Thyroid gland (tissue), 4 donors: ENCODE measurements around the gene NCOA3.

ENCODE experiments used
- POLR2A ChIP-seq, 2 donors: fragments of 450-650 bp; IDR thresholded peaks; one replicate each; pipeline ENCODE4 v1.6.1; 2017; ENCODE audit warnings: antibody characterized with exemption in 2 of 2, mild to moderate bottlenecking in 2 of 2, moderate library complexity in 1 of 2
- TF ChIP-seq, protein P1 (sequence below), 6 experiments: fragments of 200-600 bp in 3 of 6; fragments of 450-650 bp in 3 of 6; sonication (generic) in 3 of 6; IDR thresholded peaks; one replicate each; pipeline ENCODE4 v1.5.1; 2016 to 2019; ENCODE audit warnings: antibody characterized with exemption in 6 of 6, mild to moderate bottlenecking in 2 of 6, inconsistent platforms in 1 of 6, moderate library complexity in 1 of 6

DNA sequence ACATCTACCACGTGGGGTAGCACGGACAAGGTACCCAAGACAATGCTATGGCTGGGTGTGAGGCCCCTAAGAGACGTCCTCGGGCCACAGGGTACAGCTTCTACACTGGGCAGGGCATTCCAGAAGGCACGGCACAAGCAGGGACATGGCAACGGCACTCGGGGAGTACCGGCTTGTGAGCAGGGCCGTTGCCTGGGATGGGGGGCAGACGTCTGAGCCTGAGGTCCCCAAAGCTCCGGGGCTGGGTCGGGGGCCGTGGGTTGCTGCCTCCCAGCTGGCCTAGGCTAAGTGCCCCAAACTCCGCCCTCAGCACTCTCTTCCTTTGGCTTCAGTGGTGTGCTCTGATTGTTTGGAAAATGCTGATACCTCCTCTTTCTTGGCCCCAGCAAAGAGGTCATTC lies 173.0 kb downstream of the NCOA3 start:
- TF ChIP-seq, protein P1, sequence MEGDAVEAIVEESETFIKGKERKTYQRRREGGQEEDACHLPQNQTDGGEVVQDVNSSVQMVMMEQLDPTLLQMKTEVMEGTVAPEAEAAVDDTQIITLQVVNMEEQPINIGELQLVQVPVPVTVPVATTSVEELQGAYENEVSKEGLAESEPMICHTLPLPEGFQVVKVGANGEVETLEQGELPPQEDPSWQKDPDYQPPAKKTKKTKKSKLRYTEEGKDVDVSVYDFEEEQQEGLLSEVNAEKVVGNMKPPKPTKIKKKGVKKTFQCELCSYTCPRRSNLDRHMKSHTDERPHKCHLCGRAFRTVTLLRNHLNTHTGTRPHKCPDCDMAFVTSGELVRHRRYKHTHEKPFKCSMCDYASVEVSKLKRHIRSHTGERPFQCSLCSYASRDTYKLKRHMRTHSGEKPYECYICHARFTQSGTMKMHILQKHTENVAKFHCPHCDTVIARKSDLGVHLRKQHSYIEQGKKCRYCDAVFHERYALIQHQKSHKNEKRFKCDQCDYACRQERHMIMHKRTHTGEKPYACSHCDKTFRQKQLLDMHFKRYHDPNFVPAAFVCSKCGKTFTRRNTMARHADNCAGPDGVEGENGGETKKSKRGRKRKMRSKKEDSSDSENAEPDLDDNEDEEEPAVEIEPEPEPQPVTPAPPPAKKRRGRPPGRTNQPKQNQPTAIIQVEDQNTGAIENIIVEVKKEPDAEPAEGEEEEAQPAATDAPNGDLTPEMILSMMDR (IDR thresholded peaks at IDR 0.05) = no peak
- TF ChIP-seq POLR2A (IDR thresholded peaks at IDR 0.05) = no peak
